ENCODE results near the gene PKNOX2.

Gene PKNOX2

GRCh38 chr11:125292100-125292499 lies 127.5 kb downstream of the PKNOX2 start:
- DNase-seq: no peak

GRCh38 chr11:125293596-125293995 lies 129.0 kb downstream of the PKNOX2 start:
- DNase-seq: no peak

GRCh38 chr11:125295931-125296330 lies 131.4 kb downstream of the PKNOX2 start:
- DNase-seq: no peak

GRCh38 chr11:125297346-125297915 lies 132.9 kb downstream of the PKNOX2 start:
- DNase-seq: no peak

- DNase-seq: no peak
These were observed 134.6 kb downstream of the PKNOX2 start for GRCh38 chr11:125299061-125299615.

GRCh38 chr11:125299821-125300220 lies 135.3 kb downstream of the PKNOX2 start:
- DNase-seq: no peak

GRCh38 chr11:125300791-125301218 lies 136.3 kb downstream of the PKNOX2 start:
- DNase-seq: no peak

- no peak for DNase-seq
These were observed 136.8 kb downstream of the PKNOX2 start for GRCh38 chr11:125301346-125301745.

GRCh38 chr11:125303186-125303585 lies 138.6 kb downstream of the PKNOX2 start:
- DNase-seq: no peak

- no peak for DNase-seq
These were observed 139.1 kb downstream of the PKNOX2 start for GRCh38 chr11:125303694-125304093.

- no peak for DNase-seq
These were observed 139.6 kb downstream of the PKNOX2 start for GRCh38 chr11:125304136-125304535.

GRCh38 chr11:125304876-125305275 lies 140.3 kb downstream of the PKNOX2 start:
- DNase-seq: no peak

- no peak for DNase-seq
These were observed 140.8 kb downstream of the PKNOX2 start for GRCh38 chr11:125305345-125305744.

GRCh38 chr11:125306476-125306875 lies 141.9 kb downstream of the PKNOX2 start:
- DNase-seq: no peak

GRCh38 chr11:125308246-125308645 lies 143.7 kb downstream of the PKNOX2 start:
- DNase-seq: no peak

GRCh38 chr11:125312391-125312790 lies 147.8 kb downstream of the PKNOX2 start:
- no peak for DNase-seq

GRCh38 chr11:125312812-125313211 lies 148.3 kb downstream of the PKNOX2 start:
- no peak for DNase-seq

- DNase-seq: no peak
These were observed 149.0 kb downstream of the PKNOX2 start for GRCh38 chr11:125313271-125314219.

GRCh38 chr11:125314276-125315078 lies 149.9 kb downstream of the PKNOX2 start:
- DNase-seq: no peak

- no peak for DNase-seq
These were observed 150.7 kb downstream of the PKNOX2 start for GRCh38 chr11:125315079-125315740.

GRCh38 chr11:125317416-125317815 lies 152.9 kb downstream of the PKNOX2 start:
- no peak for DNase-seq

- DNase-seq: no peak
These were observed 155.1 kb downstream of the PKNOX2 start for GRCh38 chr11:125319649-125320048.
